Measurements from ENCODE around the gene KDM4E. TPM values are rescaled to one million over a fixed set of nuclear protein-coding genes. Genes with fewer than 3 reads are reported as not detected.
"Not testable (repeated sequence)": the region's sequence is repeated elsewhere in the genome, so short reads cannot be mapped to it uniquely, and the experiment has no call there.

KDM4E gene
- total and polyA plus RNA-seq, 4 donors, result not detected

- DNase-seq (ENCODE audit: low spot score), result no peak
- TF ChIP-seq GABPA (IDR thresholded peaks at IDR 0.05 in 1 of 2, conservative IDR thresholded peaks at IDR 0.05 in 1 of 2), result no peak
- no peak for TF ChIP-seq HNF4G (IDR thresholded peaks at IDR 0.05)
- no peak for TF ChIP-seq SP1 (IDR thresholded peaks at IDR 0.05)
- TF ChIP-seq, protein P1, sequence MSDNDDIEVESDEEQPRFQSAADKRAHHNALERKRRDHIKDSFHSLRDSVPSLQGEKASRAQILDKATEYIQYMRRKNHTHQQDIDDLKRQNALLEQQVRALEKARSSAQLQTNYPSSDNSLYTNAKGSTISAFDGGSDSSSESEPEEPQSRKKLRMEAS (IDR thresholded peaks at IDR 0.05), result no peak
- TF ChIP-seq JUND (IDR thresholded peaks at IDR 0.05), result no peak
- TF ChIP-seq FOXA2 (IDR thresholded peaks at IDR 0.05), result no peak
- no peak for TF ChIP-seq CTCF (IDR thresholded peaks at IDR 0.05; ENCODE audit: low read depth, low read length, missing input control)
- TF ChIP-seq RXRA (IDR thresholded peaks at IDR 0.05), result no peak
- TF ChIP-seq REST (IDR thresholded peaks at IDR 0.05), result no peak
- TF ChIP-seq NR2F2 (IDR thresholded peaks at IDR 0.05), result no peak
- TF ChIP-seq ATF3 (IDR thresholded peaks at IDR 0.05), result no peak
- TF ChIP-seq FOXA1 (IDR thresholded peaks at IDR 0.05), result no peak
- TF ChIP-seq EGR1 (IDR thresholded peaks at IDR 0.05; ENCODE audit: low read depth in 2 of 2), result no peak
- TF ChIP-seq YY1 (IDR thresholded peaks at IDR 0.05), result no peak
- TF ChIP-seq, protein P2, sequence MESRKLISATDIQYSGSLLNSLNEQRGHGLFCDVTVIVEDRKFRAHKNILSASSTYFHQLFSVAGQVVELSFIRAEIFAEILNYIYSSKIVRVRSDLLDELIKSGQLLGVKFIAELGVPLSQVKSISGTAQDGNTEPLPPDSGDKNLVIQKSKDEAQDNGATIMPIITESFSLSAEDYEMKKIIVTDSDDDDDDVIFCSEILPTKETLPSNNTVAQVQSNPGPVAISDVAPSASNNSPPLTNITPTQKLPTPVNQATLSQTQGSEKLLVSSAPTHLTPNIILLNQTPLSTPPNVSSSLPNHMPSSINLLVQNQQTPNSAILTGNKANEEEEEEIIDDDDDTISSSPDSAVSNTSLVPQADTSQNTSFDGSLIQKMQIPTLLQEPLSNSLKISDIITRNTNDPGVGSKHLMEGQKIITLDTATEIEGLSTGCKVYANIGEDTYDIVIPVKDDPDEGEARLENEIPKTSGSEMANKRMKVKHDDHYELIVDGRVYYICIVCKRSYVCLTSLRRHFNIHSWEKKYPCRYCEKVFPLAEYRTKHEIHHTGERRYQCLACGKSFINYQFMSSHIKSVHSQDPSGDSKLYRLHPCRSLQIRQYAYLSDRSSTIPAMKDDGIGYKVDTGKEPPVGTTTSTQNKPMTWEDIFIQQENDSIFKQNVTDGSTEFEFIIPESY (IDR thresholded peaks at IDR 0.05), result no peak
- no peak for TF ChIP-seq RAD21 (IDR thresholded peaks at IDR 0.05)
- TF ChIP-seq HNF4A (conservative IDR thresholded peaks at IDR 0.05), result no peak
- TF ChIP-seq TAF1 (conservative IDR thresholded peaks at IDR 0.05), result no peak
- Histone ChIP-seq H3K4me3 (ENCODE audit: low read depth in 1 of 3, low read length in 3 of 3) (no peak overlapping the region), H3K9me3 (ENCODE audit: control insufficient read depth in 4 of 4, low read length in 3 of 4) (no peaks in the 10 kb centered on the region), H3K36me3 (ENCODE audit: control insufficient read depth in 4 of 4, insufficient read depth in 3 of 4, low read depth in 1 of 4, low read length in 3 of 4) (no peaks in the 10 kb centered on the region), H3K4me1 (ENCODE audit: control insufficient read depth in 4 of 4, insufficient read depth in 4 of 4, low read length in 3 of 4) (no peaks in the 10 kb centered on the region), H3K27me3 (ENCODE audit: control insufficient read depth in 4 of 4, insufficient read depth in 4 of 4, low read length in 3 of 4) (peaks cover 0 to 13% (median 0%) of the 10 kb centered on the region in 4 donors), H3K27ac (ENCODE audit: low read depth in 1 of 2, low read length in 2 of 2) (no peak overlapping the region), H3K9ac (ENCODE audit: low read depth in 1 of 2, low read length in 2 of 2) (no peak overlapping the region)
- WGBS, result 79% methylated on average over 2 of the region's 2 CpGs
These were observed 10.3 kb downstream of the KDM4E start for GRCh38 chr11:95035316-95035715.

- H3K9me3 ChIP-seq (ENCODE audit: control insufficient read depth in 4 of 4, low read length in 3 of 4); DNase-seq (ENCODE audit: low spot score); H3K36me3 ChIP-seq (ENCODE audit: control insufficient read depth in 4 of 4, insufficient read depth in 3 of 4, low read depth in 1 of 4, low read length in 3 of 4); H3K9ac ChIP-seq (ENCODE audit: low read depth in 1 of 2, low read length in 2 of 2); H3K4me1 ChIP-seq (ENCODE audit: control insufficient read depth in 4 of 4, insufficient read depth in 4 of 4, low read length in 3 of 4); H3K27ac ChIP-seq (ENCODE audit: low read depth in 1 of 2, low read length in 2 of 2): not testable (repeated sequence)
- Histone ChIP-seq H3K27me3 (ENCODE audit: control insufficient read depth in 4 of 4, insufficient read depth in 4 of 4, low read length in 3 of 4) (peaks cover 0 to 13% (median 3%) of the 10 kb centered on the region in 4 donors), H3K4me3 (ENCODE audit: low read depth in 1 of 3, low read length in 3 of 3) (peak overlapping the region in 1 of 3 donors; percentile 38)
- WGBS, result 31% methylated on average over 71 of the region's 71 CpGs
These were observed 12.4 kb downstream of the KDM4E start for GRCh38 chr11:95037356-95038035.
